Endodermal cell (in vitro differentiated cells): Measurements from ENCODE around the gene TFEB. TPM values are rescaled to one million over a fixed set of nuclear protein-coding genes. Genes with fewer than 3 reads are reported as not detected.

ENCODE experiments used
- DNase-seq: peaks from one replicate; pipeline ENCODE4 v3.0.0-alpha.2; 2017
- H3K27ac ChIP-seq: 2 replicates; pipeline ENCODE4 v1.5.1; 2013; ENCODE audit warnings: mild to moderate bottlenecking, low read depth, low read length, moderate library complexity
- H3K27me3 ChIP-seq: 2 replicates; pipeline ENCODE4 v1.6.1; 2013; ENCODE audit warnings: mild to moderate bottlenecking, low read length, moderate library complexity; ENCODE audit not compliant: insufficient read depth, control insufficient read depth, poor library complexity, severe bottlenecking
- H3K36me3 ChIP-seq: 2 replicates; pipeline ENCODE4 v1.7.0; 2013; ENCODE audit warnings: mild to moderate bottlenecking, low read length, moderate library complexity; ENCODE audit not compliant: control insufficient read depth, insufficient read depth
- H3K4me1 ChIP-seq: one replicate; pipeline ENCODE4 v1.7.0; 2013; ENCODE audit warnings: low read length; ENCODE audit not compliant: control insufficient read depth, insufficient read depth
- H3K4me3 ChIP-seq: 2 replicates; pipeline ENCODE4 v1.5.1; 2013; ENCODE audit warnings: mild to moderate bottlenecking, low read length, moderate library complexity
- H3K9ac ChIP-seq: 2 replicates; pipeline ENCODE4 v1.6.1; 2013; ENCODE audit warnings: mild to moderate bottlenecking, low read length, moderate library complexity; ENCODE audit not compliant: poor library complexity, severe bottlenecking; ENCODE audit errors: extremely low read depth
- H3K9me3 ChIP-seq: 2 replicates; pipeline ENCODE4 v1.6.1; 2013; ENCODE audit warnings: mild to moderate bottlenecking, low read length, moderate library complexity; ENCODE audit not compliant: control insufficient read depth
- H3K27ac Mint-ChIP-seq: 2 replicates; pipeline ENCODE4 v1.8.0; 2020; ENCODE audit warnings: mixed read lengths
- H3K27me3 Mint-ChIP-seq: 2 replicates; pipeline ENCODE4 v1.8.0; 2021; ENCODE audit warnings: mild to moderate bottlenecking, mixed read lengths; ENCODE audit not compliant: insufficient read depth
- H3K36me3 Mint-ChIP-seq: 2 replicates; pipeline ENCODE4 v1.8.0; 2020; ENCODE audit warnings: low read depth, mixed read lengths
- H3K4me1 Mint-ChIP-seq: 2 replicates; pipeline ENCODE4 v1.8.0; 2020; ENCODE audit warnings: mixed read lengths
- H3K4me3 Mint-ChIP-seq: 2 replicates; pipeline ENCODE4 v1.8.0; 2020; ENCODE audit warnings: mild to moderate bottlenecking, moderate library complexity, mixed read lengths
- H3K9me3 Mint-ChIP-seq: 2 replicates; pipeline ENCODE4 v1.8.0; 2020; ENCODE audit warnings: mild to moderate bottlenecking, mixed read lengths
- WGBS, 2 experiments: methylation state at CpG; one replicate each; pipeline versions ENCODE4 v1.1.5 to v1.1.7; 2013; ENCODE audit warnings: missing lambda C conversion rate in 2 of 2, mixed read lengths in 1 of 2; ENCODE audit not compliant: insufficient coverage in 1 of 2, insufficient read length in 1 of 2; 5-methylcytosine and 5-hydroxymethylcytosine counted together
- total RNA-seq, 2 donors: library from RNA; stranded (reverse); fragmentation: NEBNext Ultra II Directional in 1 of 2; extraction: Animal tissue kit (Norgen Biotek cat#: 25700) in 1 of 2; gene quantifications; 2 replicates in 1 of 2; 3 replicates in 1 of 2; pipeline ENCODE4 v1.2.1, GENCODE V29; 2021
- TF ChIP-seq, protein P1 (sequence below): fragments of 200-600 bp; sonication (generic); conservative IDR thresholded peaks from 2 replicates; pipeline ENCODE4 v1.5.0; 2021; ENCODE audit warnings: antibody characterized with exemption, mild to moderate bottlenecking

Gene TFEB
- total RNA-seq, 2 donors from 2014 or later = 0.24 TPM; not detected in 1

DNA sequence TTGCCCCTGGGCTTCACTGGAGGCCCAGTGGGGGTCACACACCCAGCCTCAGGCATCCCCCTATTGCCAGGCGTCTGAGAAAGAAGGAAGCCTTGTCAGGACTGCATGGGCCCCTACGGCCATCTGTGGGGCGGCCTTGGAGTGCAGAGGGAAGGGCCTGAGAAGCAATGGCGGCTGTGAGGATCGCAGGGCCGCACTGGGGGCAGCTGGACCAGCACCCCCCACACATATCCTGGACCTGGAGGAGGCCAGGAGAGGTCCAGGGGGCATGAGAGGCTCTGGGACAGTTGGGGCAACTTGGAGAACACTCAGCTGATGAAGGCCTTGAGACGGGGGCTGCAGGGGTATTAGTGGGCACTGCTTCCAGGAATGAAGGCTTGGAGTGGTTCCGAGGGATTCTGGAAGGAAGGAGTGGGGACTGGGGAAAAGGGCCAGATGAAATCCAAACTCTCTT, 80.7 kb downstream of the TFEB start:
- Mint-ChIP-seq H3K9me3 (no peaks in the 10 kb centered on the region), H3K27me3 (no peaks in the 10 kb centered on the region), H3K4me1 (peaks cover 13% of the 10 kb centered on the region), H3K36me3 (peaks cover 27% of the 10 kb centered on the region), H3K27ac (no peak overlapping the region), H3K4me3 (no peak overlapping the region)
- WGBS, 2 experiments = 95 to 100% methylated on average over 1 to 8 of the region's 8 CpGs
- Histone ChIP-seq H3K27ac (peak overlapping the region; percentile 17), H3K27me3 (no peaks in the 10 kb centered on the region), H3K4me3 (no peak overlapping the region), H3K9me3 (no peaks in the 10 kb centered on the region), H3K9ac (no peak overlapping the region), H3K4me1 (peaks cover 3% of the 10 kb centered on the region), H3K36me3 (no peaks in the 10 kb centered on the region)
- TF ChIP-seq, protein P1, sequence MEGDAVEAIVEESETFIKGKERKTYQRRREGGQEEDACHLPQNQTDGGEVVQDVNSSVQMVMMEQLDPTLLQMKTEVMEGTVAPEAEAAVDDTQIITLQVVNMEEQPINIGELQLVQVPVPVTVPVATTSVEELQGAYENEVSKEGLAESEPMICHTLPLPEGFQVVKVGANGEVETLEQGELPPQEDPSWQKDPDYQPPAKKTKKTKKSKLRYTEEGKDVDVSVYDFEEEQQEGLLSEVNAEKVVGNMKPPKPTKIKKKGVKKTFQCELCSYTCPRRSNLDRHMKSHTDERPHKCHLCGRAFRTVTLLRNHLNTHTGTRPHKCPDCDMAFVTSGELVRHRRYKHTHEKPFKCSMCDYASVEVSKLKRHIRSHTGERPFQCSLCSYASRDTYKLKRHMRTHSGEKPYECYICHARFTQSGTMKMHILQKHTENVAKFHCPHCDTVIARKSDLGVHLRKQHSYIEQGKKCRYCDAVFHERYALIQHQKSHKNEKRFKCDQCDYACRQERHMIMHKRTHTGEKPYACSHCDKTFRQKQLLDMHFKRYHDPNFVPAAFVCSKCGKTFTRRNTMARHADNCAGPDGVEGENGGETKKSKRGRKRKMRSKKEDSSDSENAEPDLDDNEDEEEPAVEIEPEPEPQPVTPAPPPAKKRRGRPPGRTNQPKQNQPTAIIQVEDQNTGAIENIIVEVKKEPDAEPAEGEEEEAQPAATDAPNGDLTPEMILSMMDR = no peak
- no peak for DNase-seq

DNA sequence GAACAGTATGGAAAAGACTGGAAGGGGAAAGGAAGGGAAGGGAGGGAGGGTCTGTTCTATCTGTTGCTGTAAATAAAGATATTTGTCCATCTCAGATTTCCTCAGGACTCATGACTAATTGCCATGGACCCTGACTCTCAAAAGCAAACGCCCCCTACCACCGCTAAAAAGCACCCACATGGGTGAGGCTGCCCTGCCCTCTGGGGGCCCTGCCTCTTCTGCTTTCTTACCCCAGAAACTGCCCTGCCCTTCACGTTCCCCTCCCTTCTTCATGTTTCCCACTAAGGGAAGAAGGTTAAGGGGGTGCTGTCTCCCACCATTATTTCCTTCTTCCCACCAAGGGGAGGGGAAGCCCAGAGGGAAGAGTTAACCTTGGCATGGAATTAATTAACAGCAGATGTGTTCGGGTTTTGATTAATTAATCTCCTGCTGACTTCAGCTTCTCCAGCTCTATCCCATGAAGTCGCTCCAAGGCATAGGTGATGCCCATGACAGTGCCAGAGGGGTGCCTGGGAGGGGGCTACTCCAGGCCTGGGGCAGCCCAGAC, 81.2 kb downstream of the TFEB start:
- Histone ChIP-seq H3K27me3 (no peaks in the 10 kb centered on the region), H3K4me1 (peaks cover 3% of the 10 kb centered on the region), H3K4me3 (no peak overlapping the region), H3K9me3 (no peaks in the 10 kb centered on the region), H3K36me3 (no peaks in the 10 kb centered on the region), H3K27ac (no peak overlapping the region), H3K9ac (no peak overlapping the region)
- H3K9me3 Mint-ChIP-seq = no peaks in the 10 kb centered on the region
- DNase-seq = no peak
- peaks cover 13% of the 10 kb centered on the region for H3K4me1 Mint-ChIP-seq
- peaks cover 32% of the 10 kb centered on the region for H3K36me3 Mint-ChIP-seq
- H3K4me3 Mint-ChIP-seq = no peak overlapping the region
- TF ChIP-seq, protein P1 = no peak
- no peak overlapping the region for H3K27ac Mint-ChIP-seq
- WGBS, 2 experiments = 83 to 97% methylated on average over 4 to 5 of the region's 5 CpGs
- H3K27me3 Mint-ChIP-seq = no peaks in the 10 kb centered on the region

DNA sequence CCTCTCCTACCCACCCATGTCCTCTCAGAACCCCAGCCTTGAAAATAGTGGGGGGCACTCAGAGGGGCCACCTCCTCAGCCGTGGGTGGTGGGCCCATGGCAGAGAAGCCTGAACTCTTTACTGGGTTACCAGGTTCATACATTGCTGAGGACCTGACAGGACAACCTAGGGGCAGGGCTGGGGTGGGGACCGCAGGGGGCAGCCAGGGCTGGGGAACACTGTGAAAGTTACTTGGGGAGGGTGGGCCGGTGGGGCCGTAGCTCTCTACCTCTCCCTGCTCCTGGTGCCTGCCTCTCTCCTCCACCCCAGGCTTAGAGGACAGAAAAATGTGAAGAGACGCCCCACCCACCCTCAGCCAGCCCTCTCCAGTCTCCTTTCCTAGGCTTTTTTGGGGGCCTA, 81.7 kb downstream of the TFEB start:
- H3K4me3 Mint-ChIP-seq = no peak overlapping the region
- peaks cover 13% of the 10 kb centered on the region for H3K4me1 Mint-ChIP-seq
- H3K27me3 Mint-ChIP-seq = no peaks in the 10 kb centered on the region
- peaks cover 32% of the 10 kb centered on the region for H3K36me3 Mint-ChIP-seq
- WGBS, 2 experiments = 94% methylated on average over 5 of the region's 5 CpGs; no CpG with 5 or more reads in 1 of the 2 experiments
- H3K9me3 ChIP-seq = no peaks in the 10 kb centered on the region
- no peaks in the 10 kb centered on the region for H3K9me3 Mint-ChIP-seq
- TF ChIP-seq, protein P1 = no peak
- no peak overlapping the region for H3K27ac ChIP-seq
- H3K36me3 ChIP-seq = peaks cover 4% of the 10 kb centered on the region
- H3K27ac Mint-ChIP-seq = no peak overlapping the region
- no peak overlapping the region for H3K9ac ChIP-seq
- no peaks in the 10 kb centered on the region for H3K27me3 ChIP-seq
- H3K4me3 ChIP-seq = no peak overlapping the region
- peaks cover 3% of the 10 kb centered on the region for H3K4me1 ChIP-seq
- no peak for DNase-seq
